PC-3 (cell line): ENCODE data around the gene LDB1. TPM values are rescaled to one million over a fixed set of nuclear protein-coding genes. Genes with fewer than 3 reads are reported as not detected.

Experiments
- ATAC-seq: fragments of 200-7000 bp; cut with Tn5 transposase; 2 replicates; pipeline ENCODE4 v1.9.1; 2020; ENCODE audit warnings: mild to moderate bottlenecking, moderate library complexity
- BruUV-seq: library from RNA; stranded (reverse); fragments of 400-500 nt; replicated peaks from 2 replicates; lab custom pipeline; 2021; lab: Mats Ljungman, UMichigan
- CTCF ChIA-PET: fragments of 300-600 bp; sonication (Branson Sonifier 250); formaldehyde crosslinking; loops from one replicate; lab custom pipeline; 2022; ENCODE audit warnings: antibody characterized with exemption; lab: Charles Lee
- POLR2A ChIA-PET: fragments of 300-600 bp; sonication (Branson Sonifier 250); formaldehyde crosslinking; loops from one replicate; lab custom pipeline; 2022; ENCODE audit warnings: antibody characterized with exemption; ENCODE audit not compliant: unreplicated experiment; lab: Charles Lee
- DNase-seq: peaks from one replicate; pipeline ENCODE4 v3.0.0-alpha.2; 2015
- H2AFZ ChIP-seq: fragments of 300-600 bp; sonication (generic); 2 replicates; pipeline ENCODE4 v1.6.0; 2016; ENCODE audit warnings: antibody characterized with exemption, low read length
- H3F3A ChIP-seq: fragments of 300-600 bp; sonication (generic); one replicate; pipeline ENCODE4 v1.6.0; 2017; ENCODE audit warnings: antibody characterized with exemption, low read length, control low read depth, mild to moderate bottlenecking; ENCODE audit not compliant: unreplicated experiment
- H3K27ac ChIP-seq: fragments of 300-600 bp; sonication (generic); 2 replicates; pipeline ENCODE4 v1.5.1; 2016; ENCODE audit warnings: mild to moderate bottlenecking, low read length
- H3K27me3 ChIP-seq: fragments of 300-600 bp; sonication (generic); 2 replicates; pipeline ENCODE4 v1.6.1; 2016; ENCODE audit warnings: low read length, mixed read lengths
- H3K36me3 ChIP-seq: fragments of 300-600 bp; sonication (generic); 2 replicates; pipeline ENCODE4 v1.6.1; 2016; ENCODE audit warnings: low read depth, mixed run types, low read length, mixed read lengths
- H3K4me1 ChIP-seq: fragments of 300-600 bp; sonication (generic); 2 replicates; pipeline ENCODE4 v1.5.1; 2016; ENCODE audit warnings: low read length; ENCODE audit not compliant: insufficient read depth
- H3K4me2 ChIP-seq: fragments of 300-600 bp; sonication (generic); 2 replicates; pipeline ENCODE4 v1.6.0; 2016; ENCODE audit warnings: low read length
- H3K4me3 ChIP-seq: fragments of 300-600 bp; sonication (generic); 2 replicates; pipeline ENCODE4 v1.5.1; 2016; ENCODE audit warnings: mild to moderate bottlenecking, low read length, mixed read lengths
- H3K79me2 ChIP-seq: fragments of 300-600 bp; sonication (generic); 2 replicates; pipeline ENCODE4 v1.6.1; 2017; ENCODE audit warnings: low read length, mixed read lengths
- H3K9ac ChIP-seq: fragments of 300-600 bp; sonication (generic); 2 replicates; pipeline ENCODE4 v1.6.0; 2016; ENCODE audit warnings: mild to moderate bottlenecking, low read length
- H3K9me2 ChIP-seq: fragments of 300-600 bp; sonication (generic); replicated peaks from 2 replicates; pipeline ENCODE4 v1.6.1; 2016; ENCODE audit warnings: mixed run types, low read length, mixed read lengths
- H3K9me3 ChIP-seq: fragments of 300-600 bp; sonication (generic); 2 replicates; pipeline ENCODE4 v1.6.1; 2016; ENCODE audit warnings: low read length, mixed read lengths
- H4K20me1 ChIP-seq: fragments of 300-600 bp; sonication (generic); 2 replicates; pipeline ENCODE4 v1.6.1; 2016; ENCODE audit warnings: low read length, mixed read lengths
- EZH2 ChIP-seq: fragments of 300-600 bp; sonication (generic); IDR thresholded peaks from one replicate; pipeline ENCODE4 v1.6.1; 2017; ENCODE audit warnings: antibody characterized with exemption, mild to moderate bottlenecking, low read length; ENCODE audit not compliant: unreplicated experiment
- EZH2phosphoT487 ChIP-seq: fragments of 300-600 bp; sonication (generic); IDR thresholded peaks from 2 replicates; pipeline ENCODE4 v1.6.1; 2018; ENCODE audit warnings: mild to moderate bottlenecking, antibody characterized with exemption, low read length, borderline replicate concordance
- intact Hi-C: fragments of 100-400 bp; cut with micrococcal nuclease; formaldehyde crosslinking; loops from 2 replicates; pipeline ENCODE4 v1.9.0; 2023
- total RNA-seq: library from RNA; depleted of rRNA; stranded (reverse); fragments of >200 nt; gene quantifications from 2 replicates; pipeline ENCODE4 v1.2.3, GENCODE V29; 2014
- TF ChIP-seq, protein P1 (sequence below): fragments of 300-600 bp; sonication (generic); conservative IDR thresholded peaks from 2 replicates; pipeline ENCODE4 v1.5.1; 2017; ENCODE audit warnings: antibody characterized with exemption, low read depth, mild to moderate bottlenecking, low read length

Gene LDB1
- total RNA-seq, 1 experiment from 2014 or later = 34.2 TPM

GRCh38 chr10:102112210-102112817 lies 7.9 kb downstream of the LDB1 start:
- no peaks in the 10 kb centered on the region for H3K9me3 ChIP-seq
- ATAC-seq (no peak), DNase-seq (no peak)
- no peaks in the 10 kb centered on the region for H3F3A ChIP-seq
- no TSS peak for BruUV-seq
- peaks cover 10% of the 10 kb centered on the region for H4K20me1 ChIP-seq
- intact Hi-C loops = loop anchor here (2.0 kb wide), 1 partner anchor 46 kb away; no protein-coding TSS in a partner anchor
- no peak overlapping the region for H2AFZ ChIP-seq
- H3K9me2 ChIP-seq = no peaks in the 10 kb centered on the region
- peaks cover 51% of the 10 kb centered on the region for H3K79me2 ChIP-seq
- no peak overlapping the region for H3K4me3 ChIP-seq
- no peak overlapping the region for H3K9ac ChIP-seq
- H3K36me3 ChIP-seq = peaks cover 6% of the 10 kb centered on the region; the same call in 1 of the 2 replicates
- CTCF ChIA-PET = no interaction called here
- peaks cover 27% of the 10 kb centered on the region for H3K4me1 ChIP-seq
- POLR2A ChIA-PET = no interaction called here
- no peak for TF ChIP-seq EZH2phosphoT487
- TF ChIP-seq EZH2 = no peak
- TF ChIP-seq, protein P1, sequence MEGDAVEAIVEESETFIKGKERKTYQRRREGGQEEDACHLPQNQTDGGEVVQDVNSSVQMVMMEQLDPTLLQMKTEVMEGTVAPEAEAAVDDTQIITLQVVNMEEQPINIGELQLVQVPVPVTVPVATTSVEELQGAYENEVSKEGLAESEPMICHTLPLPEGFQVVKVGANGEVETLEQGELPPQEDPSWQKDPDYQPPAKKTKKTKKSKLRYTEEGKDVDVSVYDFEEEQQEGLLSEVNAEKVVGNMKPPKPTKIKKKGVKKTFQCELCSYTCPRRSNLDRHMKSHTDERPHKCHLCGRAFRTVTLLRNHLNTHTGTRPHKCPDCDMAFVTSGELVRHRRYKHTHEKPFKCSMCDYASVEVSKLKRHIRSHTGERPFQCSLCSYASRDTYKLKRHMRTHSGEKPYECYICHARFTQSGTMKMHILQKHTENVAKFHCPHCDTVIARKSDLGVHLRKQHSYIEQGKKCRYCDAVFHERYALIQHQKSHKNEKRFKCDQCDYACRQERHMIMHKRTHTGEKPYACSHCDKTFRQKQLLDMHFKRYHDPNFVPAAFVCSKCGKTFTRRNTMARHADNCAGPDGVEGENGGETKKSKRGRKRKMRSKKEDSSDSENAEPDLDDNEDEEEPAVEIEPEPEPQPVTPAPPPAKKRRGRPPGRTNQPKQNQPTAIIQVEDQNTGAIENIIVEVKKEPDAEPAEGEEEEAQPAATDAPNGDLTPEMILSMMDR = no peak
- no peak overlapping the region for H3K4me2 ChIP-seq
- H3K27ac ChIP-seq = no peak overlapping the region
- H3K27me3 ChIP-seq = no peaks in the 10 kb centered on the region

DNA sequence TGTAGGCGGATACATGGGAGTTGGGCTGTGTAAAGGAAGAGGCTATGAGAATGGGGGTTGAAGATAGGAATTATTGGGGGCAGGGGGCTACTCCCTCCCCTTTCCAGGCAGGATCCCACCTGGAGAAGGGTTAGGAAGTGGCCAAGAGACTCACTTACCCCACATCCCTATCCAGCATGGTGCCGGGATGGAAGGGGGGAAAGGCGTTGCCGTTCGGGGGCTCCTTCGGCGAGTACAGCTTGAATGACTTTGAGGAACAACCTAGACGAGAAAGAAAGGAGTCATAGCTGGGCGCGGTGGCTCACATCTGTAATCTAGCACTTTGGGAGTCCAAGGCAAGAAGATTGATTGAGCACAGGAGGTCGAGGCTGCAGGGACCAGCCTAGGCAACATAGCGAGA lies 8.9 kb downstream of the LDB1 start:
- POLR2A ChIA-PET = no interaction called here
- no peak for ATAC-seq
- H3K79me2 ChIP-seq = peaks cover 40% of the 10 kb centered on the region

More for the DNA sequence above, 8.9 kb downstream of the LDB1 start:
- H3K9ac ChIP-seq = no peak overlapping the region
- CTCF ChIA-PET = no interaction called here
- H3F3A ChIP-seq = no peaks in the 10 kb centered on the region
- H3K4me2 ChIP-seq = no peak overlapping the region
- peaks cover 6% of the 10 kb centered on the region; the same call in 1 of the 2 replicates for H3K36me3 ChIP-seq
- H3K9me3 ChIP-seq = no peaks in the 10 kb centered on the region
- H3K27ac ChIP-seq = no peak overlapping the region
- intact Hi-C loops = no loop called here
- BruUV-seq = no TSS peak
- no peak overlapping the region for H2AFZ ChIP-seq
- no peak for TF ChIP-seq EZH2phosphoT487
- TF ChIP-seq, protein P1 = no peak
- no peak for TF ChIP-seq EZH2
- no peak overlapping the region for H3K4me3 ChIP-seq
- peaks cover 23% of the 10 kb centered on the region for H3K4me1 ChIP-seq
- no peak for DNase-seq
- peaks cover 10% of the 10 kb centered on the region for H4K20me1 ChIP-seq
- H3K9me2 ChIP-seq = no peaks in the 10 kb centered on the region
- no peaks in the 10 kb centered on the region for H3K27me3 ChIP-seq
